Smooth muscle cell (in vitro differentiated cells): ENCODE data around the gene CYTL1. TPM values are rescaled to one million over a fixed set of nuclear protein-coding genes. Genes with fewer than 3 reads are reported as not detected.

Experiments
- DNase-seq: peaks from one replicate; lab custom pipeline; 2025; ENCODE audit not compliant: unreplicated experiment; lab: John Stamatoyannopoulos, UW
- H2AFZ ChIP-seq: fragments of 200-600 bp; sonication (generic); 2 replicates; pipeline ENCODE4 v1.6.0; 2016; ENCODE audit warnings: antibody characterized with exemption, low read depth, mild to moderate bottlenecking
- H3F3A ChIP-seq: fragments of 200-600 bp; sonication (generic); 2 replicates; pipeline ENCODE4 v1.6.0; 2017; ENCODE audit warnings: antibody characterized with exemption, low read depth
- H3K27ac ChIP-seq: fragments of 200-600 bp; sonication (generic); 2 replicates; pipeline ENCODE4 v1.5.1; 2016; ENCODE audit warnings: low read depth, mild to moderate bottlenecking
- H3K27me3 ChIP-seq: fragments of 200-600 bp; sonication (generic); 2 replicates; pipeline ENCODE4 v1.6.1; 2016; ENCODE audit warnings: low read depth, mild to moderate bottlenecking
- H3K36me3 ChIP-seq: fragments of 200-600 bp; sonication (generic); 2 replicates; pipeline ENCODE4 v1.5.1; 2016; ENCODE audit warnings: low read depth
- H3K4me1 ChIP-seq: fragments of 200-600 bp; sonication (generic); 2 replicates; pipeline ENCODE4 v1.5.1; 2016; ENCODE audit warnings: low read depth
- H3K4me2 ChIP-seq: fragments of 200-600 bp; sonication (generic); 2 replicates; pipeline ENCODE4 v1.6.0; 2016; ENCODE audit warnings: mild to moderate bottlenecking
- H3K4me3 ChIP-seq: fragments of 200-600 bp; sonication (generic); 2 replicates; pipeline ENCODE4 v1.5.1; 2016; ENCODE audit warnings: mild to moderate bottlenecking
- H3K79me2 ChIP-seq: fragments of 200-600 bp; sonication (generic); 2 replicates; pipeline ENCODE4 v1.6.0; 2016; ENCODE audit warnings: low read depth, mild to moderate bottlenecking
- H3K9ac ChIP-seq: fragments of 200-600 bp; sonication (generic); 2 replicates; pipeline ENCODE4 v1.6.0; 2016; ENCODE audit warnings: low read depth
- H3K9me3 ChIP-seq: fragments of 200-600 bp; sonication (generic); replicated peaks from 2 replicates; pipeline ENCODE4 v1.5.1; 2016; ENCODE audit warnings: low read depth
- H4K20me1 ChIP-seq: fragments of 200-600 bp; sonication (generic); 2 replicates; pipeline ENCODE4 v1.6.0; 2016; ENCODE audit warnings: low read depth
- CTCF ChIP-seq: fragments of 200-600 bp; sonication (generic); IDR thresholded peaks from 2 replicates; pipeline ENCODE4 v1.5.1; 2017; ENCODE audit warnings: borderline replicate concordance, mild to moderate bottlenecking, antibody characterized with exemption; ENCODE audit not compliant: insufficient read depth, poor library complexity, severe bottlenecking
- WGBS: methylation state at CpG from one replicate; pipeline ENCODE4 v1.1.7; 2016; ENCODE audit warnings: low lambda C conversion rate; 5-methylcytosine and 5-hydroxymethylcytosine counted together
- polyA plus RNA-seq: library from polyadenylated mRNA; unstranded; fragments of >200 nt; fragmentation: Nextera tagmentation; extraction: Ambion mirVana; gene quantifications from 2 replicates; pipeline ENCODE4 v1.2.1, GENCODE V29; 2016
- total RNA-seq: library from RNA; depleted of rRNA; stranded (reverse); fragments of >200 nt; gene quantifications from 2 replicates; pipeline ENCODE4 v1.2.3, GENCODE V29; 2014

CYTL1 gene
- total and polyA plus RNA-seq, 2 experiments from 2014 or later, result 24.5 to 31.0 TPM

- Histone ChIP-seq H4K20me1 (no peaks in the 10 kb centered on the region), H3K27me3 (no peaks in the 10 kb centered on the region), H3K4me3 (no peak overlapping the region), H3K27ac (no peak overlapping the region), H3K9ac (no peak overlapping the region), H3F3A (no peaks in the 10 kb centered on the region), H3K79me2 (no peaks in the 10 kb centered on the region), H3K4me2 (no peak overlapping the region), H3K4me1 (no peaks in the 10 kb centered on the region), H2AFZ (no peak overlapping the region), H3K36me3 (no peaks in the 10 kb centered on the region), H3K9me3 (no peaks in the 10 kb centered on the region)
- no peak for DNase-seq
- TF ChIP-seq CTCF, result no peak
- 86% methylated on average over 8 of the region's 8 CpGs for WGBS
Measured at GRCh38 chr4:4969298-4969697, 50.0 kb downstream of the CYTL1 start.

GRCh38 chr4:4968161-4968725 lies 51.0 kb downstream of the CYTL1 start:
- Histone ChIP-seq H4K20me1 (no peaks in the 10 kb centered on the region), H3K79me2 (no peaks in the 10 kb centered on the region), H2AFZ (no peak overlapping the region), H3K36me3 (no peaks in the 10 kb centered on the region), H3K9me3 (peaks cover 3% of the 10 kb centered on the region), H3K27ac (no peak overlapping the region), H3K4me2 (no peak overlapping the region), H3F3A (no peaks in the 10 kb centered on the region), H3K27me3 (no peaks in the 10 kb centered on the region), H3K4me1 (no peaks in the 10 kb centered on the region), H3K4me3 (no peak overlapping the region), H3K9ac (no peak overlapping the region)
- 90% methylated on average over 4 of the region's 4 CpGs for WGBS
- no peak for DNase-seq
- no peak for TF ChIP-seq CTCF

Other genes with a start within 250 kb of the CYTL1 start
- gene MSX1, start 159.8 kb downstream of the CYTL1 start, total RNA-seq, result 13.4 and 15.5 TPM in 2 replicates
- gene MSX1, start 159.8 kb downstream of the CYTL1 start, polyA plus RNA-seq, result 27.5 and 34.1 TPM in 2 replicates
- 2.2 and 3.5 TPM in 2 replicates for gene STK32B, start 32.0 kb upstream of the CYTL1 start, total RNA-seq
- gene STK32B, start 32.0 kb upstream of the CYTL1 start, polyA plus RNA-seq, result 1.8 and 4.0 TPM in 2 replicates